Mononuclear cell (primary cell): ENCODE data around the gene FAM117B. TPM values are rescaled to one million over a fixed set of nuclear protein-coding genes. Genes with fewer than 3 reads are reported as not detected.
"Not testable (repeated sequence)": the region's sequence is repeated elsewhere in the genome, so short reads cannot be mapped to it uniquely, and the experiment has no call there.

ENCODE experiments used
- H3K27me3 ChIP-seq: 2 replicates; pipeline ENCODE4 v1.6.0; 2011; ENCODE audit warnings: low read length, control low read depth; ENCODE audit not compliant: insufficient read depth
- H3K4me1 ChIP-seq: 2 replicates; pipeline ENCODE4 v1.5.1; 2011; ENCODE audit warnings: mild to moderate bottlenecking, low read length, control low read depth; ENCODE audit not compliant: insufficient read depth
- H3K4me3 ChIP-seq: 2 replicates; pipeline ENCODE4 v1.5.1; 2011; ENCODE audit warnings: mild to moderate bottlenecking, low read length, moderate library complexity
- H3K9me3 ChIP-seq: 2 replicates; pipeline ENCODE4 v1.5.1; 2011; ENCODE audit warnings: low read depth, mild to moderate bottlenecking, control low read depth, low read length
- total RNA-seq: library from RNA; depleted of rRNA; stranded (reverse); fragments of >200 nt; gene quantifications from one replicate; pipeline ENCODE4 v1.2.3, GENCODE V29; 2012

The FAM117B gene
- total RNA-seq, 1 donor: 31.1 TPM

GRCh38 chr2:202705446-202706020, 70.8 kb downstream of the FAM117B start:
- Histone ChIP-seq H3K27me3 (no peaks in the 10 kb centered on the region), H3K4me3 (no peak overlapping the region), H3K9me3 (no peaks in the 10 kb centered on the region), H3K4me1 (peaks cover 4% of the 10 kb centered on the region)

- not testable (repeated sequence) for H3K27me3 ChIP-seq, H3K4me1 ChIP-seq, H3K4me3 ChIP-seq
- peaks cover 22% of the 10 kb centered on the region for H3K9me3 ChIP-seq
These were observed 80.5 kb downstream of the FAM117B start for GRCh38 chr2:202714971-202715935.

GRCh38 chr2:202716114-202716718, 81.4 kb downstream of the FAM117B start:
- Histone ChIP-seq H3K9me3 (peaks cover 22% of the 10 kb centered on the region), H3K4me1 (peaks cover 5% of the 10 kb centered on the region), H3K27me3 (no peaks in the 10 kb centered on the region), H3K4me3 (no peak overlapping the region)

GRCh38 chr2:202716953-202717597, 82.3 kb downstream of the FAM117B start:
- Histone ChIP-seq H3K4me1 (peaks cover 5% of the 10 kb centered on the region), H3K4me3 (no peak overlapping the region), H3K9me3 (peaks cover 22% of the 10 kb centered on the region), H3K27me3 (no peaks in the 10 kb centered on the region)

GRCh38 chr2:202717598-202718310, 83.0 kb downstream of the FAM117B start:
- Histone ChIP-seq H3K27me3 (no peaks in the 10 kb centered on the region), H3K4me3 (no peak overlapping the region), H3K4me1 (peaks cover 5% of the 10 kb centered on the region), H3K9me3 (peaks cover 17% of the 10 kb centered on the region)

GRCh38 chr2:202718614-202719013, 83.8 kb downstream of the FAM117B start:
- H3K4me3 ChIP-seq: no peak overlapping the region
- no peaks in the 10 kb centered on the region for H3K27me3 ChIP-seq
- peaks cover 12% of the 10 kb centered on the region for H3K9me3 ChIP-seq
- H3K4me1 ChIP-seq: peaks cover 5% of the 10 kb centered on the region

GRCh38 chr2:202720226-202720625, 85.5 kb downstream of the FAM117B start:
- peaks cover 11% of the 10 kb centered on the region for H3K4me1 ChIP-seq
- peaks cover 12% of the 10 kb centered on the region for H3K9me3 ChIP-seq
- no peaks in the 10 kb centered on the region for H3K27me3 ChIP-seq
- H3K4me3 ChIP-seq: no peak overlapping the region

- Histone ChIP-seq H3K9me3 (peaks cover 6% of the 10 kb centered on the region), H3K4me1 (peaks cover 11% of the 10 kb centered on the region), H3K4me3 (no peak overlapping the region), H3K27me3 (no peaks in the 10 kb centered on the region)
These were observed 86.9 kb downstream of the FAM117B start for GRCh38 chr2:202721621-202722020.

GRCh38 chr2:202723746-202724145, 89.0 kb downstream of the FAM117B start:
- peaks cover 6% of the 10 kb centered on the region for H3K4me1 ChIP-seq
- H3K27me3 ChIP-seq: no peaks in the 10 kb centered on the region
- H3K9me3 ChIP-seq: no peaks in the 10 kb centered on the region
- H3K4me3 ChIP-seq: no peak overlapping the region

GRCh38 chr2:202726070-202726469, 91.3 kb downstream of the FAM117B start:
- Histone ChIP-seq H3K27me3 (no peaks in the 10 kb centered on the region), H3K4me3 (no peak overlapping the region), H3K9me3 (no peaks in the 10 kb centered on the region), H3K4me1 (peaks cover 6% of the 10 kb centered on the region)

GRCh38 chr2:202736826-202737225, 102.1 kb downstream of the FAM117B start:
- Histone ChIP-seq H3K4me1 (no peaks in the 10 kb centered on the region), H3K4me3 (no peak overlapping the region), H3K9me3 (no peaks in the 10 kb centered on the region), H3K27me3 (no peaks in the 10 kb centered on the region)

GRCh38 chr2:202743613-202744012, 108.8 kb downstream of the FAM117B start:
- peaks cover 31% of the 10 kb centered on the region for H3K9me3 ChIP-seq
- H3K4me1 ChIP-seq: no peaks in the 10 kb centered on the region
- H3K27me3 ChIP-seq: no peaks in the 10 kb centered on the region
- no peak overlapping the region for H3K4me3 ChIP-seq

GRCh38 chr2:202749477-202749876, 114.7 kb downstream of the FAM117B start:
- H3K4me3 ChIP-seq: no peak overlapping the region
- peaks cover 7% of the 10 kb centered on the region for H3K9me3 ChIP-seq
- H3K4me1 ChIP-seq: peaks cover 11% of the 10 kb centered on the region
- H3K27me3 ChIP-seq: no peaks in the 10 kb centered on the region

- H3K27me3 ChIP-seq: no peaks in the 10 kb centered on the region
- H3K4me1 ChIP-seq: peaks cover 11% of the 10 kb centered on the region
- peaks cover 7% of the 10 kb centered on the region for H3K9me3 ChIP-seq
- no peak overlapping the region for H3K4me3 ChIP-seq
These were observed 116.1 kb downstream of the FAM117B start for GRCh38 chr2:202750763-202751427.
